Fibroblast of lung (primary cell): ENCODE measurements around the gene ZNF423.

Experiments
- EZH2 ChIP-seq: IDR thresholded peaks from 2 replicates; pipeline ENCODE4 v1.5.1; 2012; ENCODE audit warnings: low read length, control low read depth, mild to moderate bottlenecking; ENCODE audit errors: missing control alignments
- TF ChIP-seq, protein P1 (sequence below), 2 donors: IDR thresholded peaks in 1 of 2; conservative IDR thresholded peaks in 1 of 2; 1 replicate in 1 of 2; 2 replicates in 1 of 2; pipeline ENCODE4 v1.5.1; 2011 to 2012; ENCODE audit warnings: low read length in 2 of 2, control low read depth in 1 of 2, inconsistent platforms in 1 of 2, low read depth in 1 of 2, mild to moderate bottlenecking in 1 of 2

DNA sequence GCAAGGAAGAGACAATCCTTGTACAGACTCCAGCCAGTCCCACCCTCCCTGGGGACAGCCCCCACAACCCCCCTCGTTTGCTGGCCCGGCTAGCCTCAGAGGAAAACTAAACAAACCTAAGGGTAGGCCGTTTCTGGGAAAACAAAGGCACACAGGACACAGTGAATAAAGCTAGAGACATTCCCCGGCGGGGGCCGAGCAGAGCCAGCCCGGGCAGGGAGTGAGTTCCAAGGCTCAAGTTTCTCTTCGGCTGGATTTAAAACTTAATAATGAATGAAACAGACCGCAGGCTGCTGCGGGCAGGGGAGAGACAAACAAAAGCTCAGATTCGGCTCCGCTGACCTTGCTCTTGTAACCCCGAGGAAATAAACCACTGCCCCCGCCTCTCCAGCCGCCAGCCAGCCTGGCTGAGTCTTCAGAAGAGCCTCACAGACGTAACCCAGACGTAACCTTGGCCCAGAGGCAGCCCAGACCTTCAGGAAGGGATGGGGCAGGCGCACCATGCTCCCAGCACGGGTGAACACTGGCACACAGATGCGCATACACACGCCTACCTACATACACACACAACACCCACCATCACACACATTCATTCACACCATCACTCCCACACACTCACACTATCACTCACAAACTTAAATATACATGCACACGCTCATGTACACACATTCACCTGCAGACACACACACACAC lies 216.0 kb downstream of the ZNF423 start:
- TF ChIP-seq, protein P1, sequence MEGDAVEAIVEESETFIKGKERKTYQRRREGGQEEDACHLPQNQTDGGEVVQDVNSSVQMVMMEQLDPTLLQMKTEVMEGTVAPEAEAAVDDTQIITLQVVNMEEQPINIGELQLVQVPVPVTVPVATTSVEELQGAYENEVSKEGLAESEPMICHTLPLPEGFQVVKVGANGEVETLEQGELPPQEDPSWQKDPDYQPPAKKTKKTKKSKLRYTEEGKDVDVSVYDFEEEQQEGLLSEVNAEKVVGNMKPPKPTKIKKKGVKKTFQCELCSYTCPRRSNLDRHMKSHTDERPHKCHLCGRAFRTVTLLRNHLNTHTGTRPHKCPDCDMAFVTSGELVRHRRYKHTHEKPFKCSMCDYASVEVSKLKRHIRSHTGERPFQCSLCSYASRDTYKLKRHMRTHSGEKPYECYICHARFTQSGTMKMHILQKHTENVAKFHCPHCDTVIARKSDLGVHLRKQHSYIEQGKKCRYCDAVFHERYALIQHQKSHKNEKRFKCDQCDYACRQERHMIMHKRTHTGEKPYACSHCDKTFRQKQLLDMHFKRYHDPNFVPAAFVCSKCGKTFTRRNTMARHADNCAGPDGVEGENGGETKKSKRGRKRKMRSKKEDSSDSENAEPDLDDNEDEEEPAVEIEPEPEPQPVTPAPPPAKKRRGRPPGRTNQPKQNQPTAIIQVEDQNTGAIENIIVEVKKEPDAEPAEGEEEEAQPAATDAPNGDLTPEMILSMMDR (conservative IDR thresholded peaks at IDR 0.05 in 1 of 2, IDR thresholded peaks at IDR 0.05 in 1 of 2; ENCODE audit: low read depth in 1 of 2, low read length in 2 of 2): no peak
- peak; percentile 39 for TF ChIP-seq EZH2
